Measurements from ENCODE around the gene LPP. TPM values are rescaled to one million over a fixed set of nuclear protein-coding genes. Genes with fewer than 3 reads are reported as not detected.
"Not testable (repeated sequence)": the region's sequence is repeated elsewhere in the genome, so short reads cannot be mapped to it uniquely, and the experiment has no call there.

LPP gene
- total and polyA plus RNA-seq, 8 donors, result 8.0 to 885 (median 305) TPM

GRCh38 chr3:188440340-188440972, 286.5 kb downstream of the LPP start:
- no peaks in the 10 kb centered on the region for H3K9me3 ChIP-seq
- H3K4me3 ChIP-seq, result no peak overlapping the region
- DNase-seq, result no peak
- H3K4me1 ChIP-seq, result peaks cover 7 to 45% (median 28%) of the 10 kb centered on the region in 4 donors
- peaks cover 0 to 9% (median 0%) of the 10 kb centered on the region in 4 donors for H3K36me3 ChIP-seq
- intact Hi-C loops (cut with DNase I; ENCODE audit: low total_unique reads), result no loop called here
- TF ChIP-seq POLR2A (IDR thresholded peaks at IDR 0.05) (no peak), POLR2AphosphoS5 (IDR thresholded peaks at IDR 0.05) (no peak), CTCF (IDR thresholded peaks at IDR 0.05) (no peak), EP300 (IDR thresholded peaks at IDR 0.05) (no peak)
- WGBS, 5 donors, result 54 to 73% (median 68%) methylated on average over 1 of the region's 1 CpG
- H3K27me3 ChIP-seq, result no peaks in the 10 kb centered on the region
- no peak overlapping the region for H3K27ac ChIP-seq

- no peaks in the 10 kb centered on the region for H3K9me3 ChIP-seq
- H3K4me3 ChIP-seq, result no peak overlapping the region
- intact Hi-C loops (cut with DNase I; ENCODE audit: low total_unique reads), result no loop called here
- DNase-seq, result no peak
- no peak overlapping the region for H3K27ac ChIP-seq
- H3K27me3 ChIP-seq, result no peaks in the 10 kb centered on the region
- peaks cover 0 to 5% (median 0%) of the 10 kb centered on the region in 4 donors for H3K36me3 ChIP-seq
- peaks cover 0 to 30% (median 18%) of the 10 kb centered on the region in 4 donors for H3K4me1 ChIP-seq
- no peak for TF ChIP-seq EP300 (IDR thresholded peaks at IDR 0.05)
- no peak for TF ChIP-seq POLR2AphosphoS5 (IDR thresholded peaks at IDR 0.05)
- 86 to 94% (median 91%) methylated on average over 8 of the region's 8 CpGs for WGBS, 5 donors
Measured at GRCh38 chr3:188442430-188442829, 288.5 kb downstream of the LPP start.

- H3K9me3 ChIP-seq; H3K27me3 ChIP-seq; DNase-seq; H3K4me3 ChIP-seq; H3K4me1 ChIP-seq; H3K36me3 ChIP-seq; H3K27ac ChIP-seq; intact Hi-C loops (cut with DNase I; ENCODE audit: low total_unique reads): not testable (repeated sequence)
- 97 to 100% (median 98%) methylated on average over 4 of the region's 4 CpGs for WGBS, 5 donors
Measured at GRCh38 chr3:188445175-188445574, 291.2 kb downstream of the LPP start.

- Histone ChIP-seq H3K27me3 (no peaks in the 10 kb centered on the region), H3K9me3 (no peaks in the 10 kb centered on the region), H3K4me3 (no peak overlapping the region), H3K36me3 (peaks cover 0 to 5% (median 0%) of the 10 kb centered on the region in 4 donors), H3K4me1 (peaks cover 0 to under 1% (median 0%) of the 10 kb centered on the region in 4 donors), H3K27ac (peak overlapping the region in 1 of 5 donors; percentile 1)
- intact Hi-C loops (cut with DNase I; ENCODE audit: low total_unique reads), result no loop called here
- DNase-seq, result no peak
- WGBS, 5 donors, result 78 to 82% (median 82%) methylated on average over 5 of the region's 5 CpGs
- TF ChIP-seq POLR2AphosphoS5 (IDR thresholded peaks at IDR 0.05) (no peak), EP300 (IDR thresholded peaks at IDR 0.05) (no peak), CTCF (IDR thresholded peaks at IDR 0.05) (no peak), POLR2A (IDR thresholded peaks at IDR 0.05) (no peak)
Measured at GRCh38 chr3:188446014-188446413, 292.1 kb downstream of the LPP start.

GRCh38 chr3:188446766-188447165, 292.8 kb downstream of the LPP start:
- no peak for DNase-seq

More at GRCh38 chr3:188446766-188447165, 292.8 kb downstream of the LPP start:
- H3K4me1 ChIP-seq, result peaks cover 0 to 8% (median 3%) of the 10 kb centered on the region in 4 donors
- intact Hi-C loops (cut with DNase I; ENCODE audit: low total_unique reads), result no loop called here
- H3K27ac ChIP-seq, result peak overlapping the region in 1 of 5 donors; percentile 11
- TF ChIP-seq POLR2A (IDR thresholded peaks at IDR 0.05), result no peak
- no peak for TF ChIP-seq EP300 (IDR thresholded peaks at IDR 0.05)
- TF ChIP-seq CTCF (IDR thresholded peaks at IDR 0.05), result no peak
- no peak for TF ChIP-seq POLR2AphosphoS5 (IDR thresholded peaks at IDR 0.05)
- no peaks in the 10 kb centered on the region for H3K9me3 ChIP-seq
- no peaks in the 10 kb centered on the region for H3K27me3 ChIP-seq
- WGBS, 5 donors, result 78 to 89% (median 84%) methylated on average over 3 of the region's 3 CpGs
- peaks cover 0 to 3% (median 0%) of the 10 kb centered on the region in 4 donors for H3K36me3 ChIP-seq
- no peak overlapping the region for H3K4me3 ChIP-seq

Data from stomach (tissue), 9 donors.